ENCODE measurements around the gene NTSR1.

Gene NTSR1

GRCh38 chr20:62699296-62699695 lies 9.3 kb upstream of the NTSR1 start:
- no peak overlapping the region for H3K27ac ChIP-seq (ENCODE audit: low read depth, low read length)
- H3F3A ChIP-seq (ENCODE audit: control insufficient read depth, insufficient read depth): no peaks in the 10 kb centered on the region
- no peaks in the 10 kb centered on the region for H3K9me2 ChIP-seq (replicated peaks; ENCODE audit: control insufficient read depth, low read length)
- no peaks in the 10 kb centered on the region for H3K36me3 ChIP-seq (ENCODE audit: control insufficient read depth, low read length)
- no peaks in the 10 kb centered on the region for H3K27me3 ChIP-seq (ENCODE audit: control insufficient read depth, low read length)
- H3K79me2 ChIP-seq (ENCODE audit: control insufficient read depth, low read length): no peaks in the 10 kb centered on the region
- no peak overlapping the region for H3K4me3 ChIP-seq (ENCODE audit: low read length)
- no peaks in the 10 kb centered on the region for H3K9me3 ChIP-seq (ENCODE audit: control insufficient read depth, insufficient read depth, low read length)
- no peaks in the 10 kb centered on the region for H3K4me1 ChIP-seq (ENCODE audit: control insufficient read depth, low read length)
- TF ChIP-seq EZH2phosphoT487 (IDR thresholded peaks at IDR 0.05; ENCODE audit: borderline replicate concordance, low read length) (no peak), CTCF (IDR thresholded peaks at IDR 0.05; ENCODE audit: low read depth, low read length, poor library complexity, severe bottlenecking) (no peak)
- no peaks in the 10 kb centered on the region for H4K20me1 ChIP-seq (ENCODE audit: control insufficient read depth, insufficient read depth, low read depth, low read length)
- H3K4me2 ChIP-seq (ENCODE audit: low read length): no peak overlapping the region

- no peaks in the 10 kb centered on the region for H3K4me1 ChIP-seq (ENCODE audit: control insufficient read depth, low read length)
These were observed 8.9 kb upstream of the NTSR1 start for GRCh38 chr20:62699741-62700140.

GRCh38 chr20:62700261-62700930 lies 8.2 kb upstream of the NTSR1 start:
- Histone ChIP-seq H3K27me3 (ENCODE audit: control insufficient read depth, low read length) (no peaks in the 10 kb centered on the region), H3K9me2 (replicated peaks; ENCODE audit: control insufficient read depth, low read length) (no peaks in the 10 kb centered on the region), H3K36me3 (ENCODE audit: control insufficient read depth, low read length) (no peaks in the 10 kb centered on the region), H3K4me1 (ENCODE audit: control insufficient read depth, low read length) (no peaks in the 10 kb centered on the region), H3K4me3 (ENCODE audit: low read length) (no peak overlapping the region), H3K27ac (ENCODE audit: low read depth, low read length) (no peak overlapping the region), H3K4me2 (ENCODE audit: low read length) (no peak overlapping the region), H3K79me2 (ENCODE audit: control insufficient read depth, low read length) (no peaks in the 10 kb centered on the region), H3F3A (ENCODE audit: control insufficient read depth, insufficient read depth) (no peaks in the 10 kb centered on the region), H3K9me3 (ENCODE audit: control insufficient read depth, insufficient read depth, low read length) (no peaks in the 10 kb centered on the region), H4K20me1 (ENCODE audit: control insufficient read depth, insufficient read depth, low read depth, low read length) (no peaks in the 10 kb centered on the region)
- TF ChIP-seq EZH2phosphoT487 (IDR thresholded peaks at IDR 0.05; ENCODE audit: borderline replicate concordance, low read length): no peak
- TF ChIP-seq CTCF (IDR thresholded peaks at IDR 0.05; ENCODE audit: low read depth, low read length, poor library complexity, severe bottlenecking): no peak

More at GRCh38 chr20:62699741-62700140, 8.9 kb upstream of the NTSR1 start:
- no peaks in the 10 kb centered on the region for H3F3A ChIP-seq (ENCODE audit: control insufficient read depth, insufficient read depth)
- H3K9me3 ChIP-seq (ENCODE audit: control insufficient read depth, insufficient read depth, low read length): no peaks in the 10 kb centered on the region
- H3K9me2 ChIP-seq (replicated peaks; ENCODE audit: control insufficient read depth, low read length): no peaks in the 10 kb centered on the region
- H3K4me2 ChIP-seq (ENCODE audit: low read length): no peak overlapping the region
- H3K79me2 ChIP-seq (ENCODE audit: control insufficient read depth, low read length): no peaks in the 10 kb centered on the region
- H4K20me1 ChIP-seq (ENCODE audit: control insufficient read depth, insufficient read depth, low read depth, low read length): no peaks in the 10 kb centered on the region
- H3K27me3 ChIP-seq (ENCODE audit: control insufficient read depth, low read length): no peaks in the 10 kb centered on the region
- H3K27ac ChIP-seq (ENCODE audit: low read depth, low read length): no peak overlapping the region
- TF ChIP-seq CTCF (IDR thresholded peaks at IDR 0.05; ENCODE audit: low read depth, low read length, poor library complexity, severe bottlenecking): no peak
- TF ChIP-seq EZH2phosphoT487 (IDR thresholded peaks at IDR 0.05; ENCODE audit: borderline replicate concordance, low read length): no peak
- H3K4me3 ChIP-seq (ENCODE audit: low read length): no peak overlapping the region
- H3K36me3 ChIP-seq (ENCODE audit: control insufficient read depth, low read length): no peaks in the 10 kb centered on the region

Data from DOHH2 (cell line).